Erythroblast (primary cell): ENCODE results near the gene GAL3ST3.

ENCODE experiments used
- GATA1 ChIP-seq: IDR thresholded peaks from 2 replicates; pipeline ENCODE4 v1.6.1; 2011; ENCODE audit warnings: low read depth, mild to moderate bottlenecking, control low read depth, low read length, moderate library complexity
- POLR2A ChIP-seq: IDR thresholded peaks from 2 replicates; pipeline ENCODE4 v1.6.1; 2011; ENCODE audit warnings: mild to moderate bottlenecking, low read length

DNA sequence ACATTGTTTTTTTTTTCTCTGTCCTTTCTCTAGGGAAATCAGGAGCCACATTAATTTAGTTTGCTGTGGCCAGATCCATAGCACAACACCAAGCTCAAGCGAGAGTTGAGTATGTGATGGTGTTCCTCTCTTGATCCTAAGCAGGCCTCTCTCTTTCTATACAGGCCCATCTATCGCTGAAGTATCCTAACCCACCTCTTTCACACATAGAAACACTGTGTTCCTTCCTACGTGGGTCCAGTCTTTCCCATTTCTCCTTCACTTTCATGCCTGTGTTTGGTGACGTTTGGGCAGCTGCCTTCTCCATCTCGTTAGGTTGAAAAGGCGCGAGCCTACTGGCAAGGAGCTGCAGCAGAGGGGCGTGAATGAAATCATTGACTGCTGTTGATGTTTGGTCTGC, 23.6 kb upstream of the GAL3ST3 start:
- no peak for TF ChIP-seq POLR2A
- no peak for TF ChIP-seq GATA1
